Activated CD4-positive, alpha-beta T cell treated with anti-CD3 and anti-CD28 coated beads, Interleukin-2, Interleukin-6, amounts not matched to agents 100 ng/mL and 50 ng/mL, durations not matched to agents 16 hours and 8 hours (primary cell): Measurements from ENCODE around the gene ACKR2.

Experiments used
- DNase-seq: peaks from one replicate; pipeline ENCODE4 v3.0.0-alpha.2; 2020

The ACKR2 gene

DNA sequence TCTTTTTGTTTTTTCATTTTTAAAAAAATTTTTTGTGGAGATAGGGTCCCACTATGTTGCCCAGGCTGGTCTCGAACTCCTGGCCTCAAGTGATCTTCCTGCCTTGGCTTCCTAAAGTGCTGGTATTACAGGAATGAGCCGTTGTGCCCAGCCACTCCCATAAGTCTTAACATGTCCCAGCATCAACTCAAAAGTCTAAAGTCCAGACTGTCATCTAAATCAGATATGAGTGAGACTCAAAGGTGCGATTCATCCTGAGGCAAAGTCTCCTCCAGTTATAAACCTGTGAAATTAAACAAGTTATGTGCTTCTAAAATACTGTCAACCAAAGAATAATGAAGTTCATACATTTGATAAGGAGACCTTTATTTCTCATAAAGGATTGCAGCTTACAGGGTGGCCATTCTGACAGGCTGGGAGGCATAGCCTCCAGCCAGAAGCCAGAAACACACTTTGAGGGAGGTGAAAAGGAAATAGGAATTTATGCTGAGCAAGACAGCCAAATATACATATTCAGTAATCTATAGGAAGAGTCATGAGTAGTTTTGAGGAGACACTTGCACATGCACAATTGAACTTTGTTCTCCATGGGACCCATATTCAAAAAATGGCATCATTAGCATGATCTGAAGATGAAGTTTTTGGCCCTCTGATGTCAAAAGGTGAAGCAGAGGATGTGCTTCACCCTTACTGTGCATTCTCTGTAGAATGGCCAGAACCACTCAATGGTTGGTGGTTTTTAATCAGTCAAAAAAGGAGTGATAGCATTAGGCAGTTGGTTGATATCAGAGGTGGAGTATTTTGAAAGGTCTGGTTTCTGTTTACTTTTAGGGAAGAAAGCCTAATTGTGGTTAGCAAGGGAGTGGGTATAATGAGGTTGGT lies 85.7 kb downstream of the ACKR2 start:
- DNase-seq, result no peak

DNA sequence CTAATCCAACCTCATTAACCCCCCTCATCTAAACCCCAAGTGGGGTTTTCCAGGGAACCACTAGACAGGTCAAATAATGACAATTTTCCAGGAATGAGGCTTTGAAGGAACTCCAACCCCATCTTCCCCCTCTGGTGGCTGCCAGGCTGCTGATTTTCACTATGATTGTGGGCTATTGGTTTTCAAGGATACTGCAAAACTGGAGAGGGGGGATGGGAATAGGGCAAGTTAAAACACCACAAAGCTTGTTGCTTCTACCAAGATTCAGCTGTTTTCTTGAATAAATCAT lies 86.3 kb downstream of the ACKR2 start:
- no peak for DNase-seq

DNA sequence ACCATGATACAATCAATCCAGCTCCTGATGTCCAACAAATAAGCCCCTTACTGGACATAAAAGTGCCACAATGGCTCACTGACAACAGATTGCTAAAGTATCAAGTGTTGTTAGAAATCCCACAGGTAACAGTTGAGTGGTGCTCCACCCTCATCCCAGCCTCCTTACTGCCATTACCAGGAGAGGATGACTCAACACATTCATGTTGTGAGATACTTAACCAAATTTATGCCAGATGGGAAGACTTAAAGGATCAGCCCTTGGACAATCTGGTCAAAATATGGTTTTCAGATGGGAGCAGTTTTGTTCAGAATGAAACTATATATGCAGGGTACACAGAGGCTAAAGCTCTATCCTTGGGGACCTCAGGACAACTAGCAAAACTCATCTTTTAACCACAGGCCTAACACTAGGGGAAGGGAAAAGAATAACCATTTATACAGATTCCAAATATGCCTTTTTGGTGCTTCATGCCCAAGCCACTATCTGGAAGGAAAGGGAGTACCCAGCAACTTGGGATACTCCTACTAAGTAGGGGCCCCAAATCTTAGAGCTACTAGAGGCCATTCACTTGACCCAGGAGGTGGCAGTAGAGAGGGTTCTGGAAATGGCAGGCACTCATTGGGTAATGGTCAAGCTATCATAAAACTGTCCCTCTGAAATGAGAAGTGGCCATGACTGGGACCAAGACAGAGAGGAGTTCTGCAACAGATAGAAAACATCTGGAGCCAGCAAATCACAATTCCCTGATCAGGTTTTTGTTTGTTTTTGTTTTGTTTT lies 89.8 kb downstream of the ACKR2 start:
- DNase-seq, result no peak

DNA sequence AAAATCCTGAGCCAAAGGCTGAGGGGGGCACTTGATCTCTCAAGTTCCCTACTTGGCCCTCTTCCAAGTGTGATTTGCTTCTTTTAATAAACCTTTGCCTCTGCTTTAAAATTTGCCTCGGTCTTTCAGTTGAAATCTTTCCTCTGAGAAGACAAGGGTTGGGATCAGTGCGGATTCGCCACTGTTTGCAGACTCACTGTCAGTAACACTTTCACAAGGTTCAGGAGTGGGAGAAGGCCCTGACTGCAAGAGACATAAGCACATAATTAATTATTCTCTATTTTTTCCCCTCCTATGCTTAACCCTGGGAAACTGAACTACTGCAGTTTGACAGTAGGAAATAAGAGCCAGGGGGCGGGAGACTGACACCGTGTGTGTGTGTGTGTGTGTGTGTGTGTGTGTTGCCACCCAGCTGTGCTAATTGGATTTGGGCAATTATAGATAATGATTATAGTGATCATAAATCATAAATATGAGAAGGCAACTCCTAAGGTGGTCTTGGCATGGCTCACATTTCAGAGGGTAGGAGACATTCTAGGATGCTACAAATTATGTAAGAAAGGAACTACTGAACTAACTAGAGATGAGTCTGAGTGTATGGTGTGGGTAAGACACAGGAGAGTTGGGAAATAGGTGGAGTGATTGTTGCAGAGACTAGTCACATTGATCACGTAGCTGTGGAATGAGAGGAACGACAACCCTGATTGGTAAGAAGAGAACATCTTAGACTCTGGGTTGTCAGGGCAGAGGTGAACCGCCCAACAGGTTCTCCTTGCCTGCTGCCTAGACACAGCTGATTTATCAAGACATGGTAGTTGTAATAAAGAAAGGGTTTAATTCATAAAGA lies 91.2 kb downstream of the ACKR2 start:
- DNase-seq, result no peak

DNA sequence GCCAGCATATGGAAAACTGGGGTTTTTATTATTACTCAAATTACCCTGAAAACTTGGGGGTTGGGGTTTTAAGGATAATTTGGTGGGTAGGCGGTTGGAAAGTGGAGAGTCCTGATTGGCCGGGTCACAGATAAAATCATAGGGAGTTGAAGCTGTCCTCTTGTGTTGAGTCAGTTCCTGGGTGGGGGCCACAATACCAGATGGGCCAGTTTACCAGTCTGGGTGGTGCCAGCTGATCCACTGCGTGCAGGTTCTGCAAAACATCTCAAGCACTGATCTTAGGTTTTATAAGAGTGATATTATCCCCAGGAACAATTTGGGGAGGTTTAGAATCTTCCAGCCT lies 91.8 kb downstream of the ACKR2 start:
- peak; percentile 51 for DNase-seq

DNA sequence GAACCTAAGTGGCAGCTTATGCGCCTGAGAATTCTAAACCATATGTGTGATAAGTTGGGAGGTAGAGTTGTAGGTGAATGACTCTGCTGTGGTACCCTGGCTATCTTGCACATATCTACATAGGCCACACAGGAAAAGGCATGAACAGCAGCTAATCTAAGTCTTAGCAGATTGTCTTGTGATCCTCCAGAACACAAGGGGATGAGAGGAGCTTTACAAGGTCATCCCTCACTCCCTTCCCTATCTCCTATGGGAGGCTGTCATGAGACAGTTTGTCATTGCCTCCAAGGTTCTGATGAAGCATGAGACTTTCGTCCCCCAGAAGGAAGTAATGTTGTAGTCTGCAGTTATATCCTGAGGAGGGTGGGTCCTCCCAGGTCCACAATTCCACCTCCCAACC lies 93.0 kb downstream of the ACKR2 start:
- DNase-seq, result no peak

DNA sequence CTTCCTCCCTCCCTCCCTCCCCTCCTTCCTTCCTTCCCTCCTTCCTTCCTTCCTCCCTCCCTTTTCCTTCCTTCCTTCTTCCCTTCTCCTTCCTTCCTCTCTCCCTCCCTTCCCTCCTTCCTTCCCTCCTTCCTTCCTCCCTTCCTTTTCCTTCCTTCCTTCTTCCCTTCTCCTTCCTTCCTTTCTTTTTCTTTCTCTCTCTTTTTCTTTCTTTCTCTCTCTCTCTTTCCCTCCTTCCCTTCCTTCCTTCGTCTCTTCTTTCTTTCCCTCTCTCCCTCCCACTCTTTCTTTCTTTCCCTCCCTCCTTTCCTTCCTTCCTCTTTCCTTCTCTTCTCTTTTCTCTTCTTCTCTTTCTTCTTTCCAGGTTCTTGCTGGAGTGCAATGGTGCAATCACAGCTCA lies 94.8 kb downstream of the ACKR2 start:
- no peak for DNase-seq

DNA sequence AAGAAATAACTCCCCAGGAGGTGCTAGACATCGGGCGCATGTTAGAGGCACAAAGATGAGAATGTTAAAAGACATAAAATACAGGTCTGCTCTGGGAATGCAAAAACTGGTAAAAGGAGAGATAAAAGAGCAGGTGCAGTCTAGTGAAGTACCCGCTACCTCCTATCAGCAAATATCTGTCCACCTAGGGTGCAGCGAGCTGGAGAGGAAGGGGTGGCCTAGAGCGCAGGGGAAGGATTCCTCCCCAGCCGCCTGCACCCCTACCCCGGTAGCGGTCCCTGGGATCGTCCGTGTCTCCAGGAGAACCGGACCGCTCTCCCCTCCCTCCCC lies 96.5 kb downstream of the ACKR2 start:
- DNase-seq, result no peak

DNA sequence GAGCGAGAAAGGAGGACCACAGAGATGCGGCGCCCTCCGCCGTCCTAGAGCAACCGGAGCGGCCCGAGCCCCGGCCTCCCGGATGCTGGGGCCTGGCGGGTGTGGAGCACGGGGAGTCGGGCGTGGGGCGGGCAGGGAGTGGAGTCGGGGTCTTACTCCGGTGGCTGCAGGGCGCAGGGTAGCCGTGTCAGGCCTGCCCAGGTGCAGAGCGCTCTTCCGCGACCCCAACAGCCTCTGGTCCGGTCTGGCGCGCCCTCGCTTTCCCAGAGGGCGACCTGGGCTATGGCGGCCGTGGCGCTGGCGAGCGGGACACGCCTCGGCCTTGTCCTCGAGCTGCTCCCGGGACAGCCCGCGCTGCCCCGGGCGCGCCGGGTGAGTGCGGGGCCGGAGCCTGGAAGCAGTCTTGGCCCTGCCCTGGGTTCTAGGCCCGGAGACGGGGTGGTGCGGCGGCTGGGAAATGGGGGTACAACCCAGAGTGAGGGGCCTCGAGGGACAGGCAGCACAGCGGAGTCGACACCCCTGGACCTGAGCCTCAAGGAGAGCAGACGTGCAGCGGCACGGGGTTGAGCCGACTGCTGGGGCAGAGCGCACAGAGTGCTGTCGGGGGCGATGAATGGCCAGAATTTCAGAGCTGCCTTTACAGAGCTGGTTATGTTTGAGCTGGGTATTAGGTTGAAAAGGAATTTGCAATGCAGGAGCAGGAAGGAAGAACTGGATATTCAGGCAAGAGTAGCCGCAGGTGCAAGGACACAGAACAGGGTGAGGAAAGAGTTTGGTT lies 97.0 kb downstream of the ACKR2 start, which contains the start of gene ZNF662:
TSS of gene ZNF662 (plus strand) at position 73 of the 778 bp plus-strand sequence. CDS start 1,973 bp downstream, outside the sequence.
- DNase-seq, result no peak

DNA sequence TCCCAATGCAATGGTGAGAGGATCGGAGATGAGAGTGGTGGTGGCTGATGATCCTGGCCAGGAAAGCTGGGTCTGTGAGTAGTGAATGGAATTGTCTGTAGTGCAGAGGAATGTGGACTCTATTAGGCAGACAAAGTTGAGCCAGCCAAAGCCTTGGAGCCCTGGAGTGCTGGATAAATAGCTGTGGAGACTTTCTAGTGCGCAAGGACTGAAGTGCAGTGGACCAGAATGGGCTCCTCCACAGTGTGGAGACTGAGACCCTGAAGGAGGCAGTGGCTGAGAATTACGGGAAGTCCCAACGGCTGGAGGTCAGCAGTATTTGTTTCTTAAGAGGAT lies 97.6 kb downstream of the ACKR2 start:
- DNase-seq, result no peak

DNA sequence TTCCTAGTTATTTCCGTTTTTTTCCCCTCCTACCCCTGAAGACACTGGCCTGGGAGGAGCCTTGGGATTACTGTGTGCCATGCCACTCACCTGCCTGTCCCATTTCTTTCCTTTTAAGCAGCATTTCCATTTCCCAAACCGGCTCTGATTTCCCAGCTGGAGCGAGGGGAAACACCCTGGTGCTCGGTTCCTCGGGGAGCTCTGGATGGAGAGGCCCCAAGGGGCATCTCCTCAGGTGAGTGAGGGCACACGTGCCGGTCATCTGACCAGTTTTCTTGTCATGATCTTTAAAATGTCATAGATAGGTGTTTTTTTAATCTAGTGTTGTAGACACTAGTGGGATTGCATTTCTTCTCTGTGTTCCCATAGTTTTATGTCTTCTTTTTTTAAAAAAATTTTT lies 99.4 kb downstream of the ACKR2 start:
- no peak for DNase-seq

DNA sequence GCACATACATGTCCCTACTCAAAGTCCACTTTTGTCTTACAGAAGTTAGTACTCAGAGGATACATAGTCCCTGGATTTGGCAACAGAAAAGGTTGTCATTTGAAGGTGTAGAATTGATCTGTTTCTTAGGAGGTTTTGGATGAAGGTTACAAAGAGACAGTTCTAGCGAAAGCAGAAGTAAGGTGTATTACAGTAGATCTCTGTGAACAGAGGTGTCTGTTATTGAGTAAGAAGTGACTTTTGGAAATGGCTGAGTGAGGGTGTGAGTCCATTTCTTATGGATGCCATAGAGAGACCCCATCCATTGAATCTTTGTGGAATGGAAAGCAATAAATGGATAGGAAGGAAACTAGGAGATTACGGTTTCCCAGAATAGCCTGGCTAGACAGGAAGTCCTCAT lies 102.3 kb downstream of the ACKR2 start:
- DNase-seq, result no peak

DNA sequence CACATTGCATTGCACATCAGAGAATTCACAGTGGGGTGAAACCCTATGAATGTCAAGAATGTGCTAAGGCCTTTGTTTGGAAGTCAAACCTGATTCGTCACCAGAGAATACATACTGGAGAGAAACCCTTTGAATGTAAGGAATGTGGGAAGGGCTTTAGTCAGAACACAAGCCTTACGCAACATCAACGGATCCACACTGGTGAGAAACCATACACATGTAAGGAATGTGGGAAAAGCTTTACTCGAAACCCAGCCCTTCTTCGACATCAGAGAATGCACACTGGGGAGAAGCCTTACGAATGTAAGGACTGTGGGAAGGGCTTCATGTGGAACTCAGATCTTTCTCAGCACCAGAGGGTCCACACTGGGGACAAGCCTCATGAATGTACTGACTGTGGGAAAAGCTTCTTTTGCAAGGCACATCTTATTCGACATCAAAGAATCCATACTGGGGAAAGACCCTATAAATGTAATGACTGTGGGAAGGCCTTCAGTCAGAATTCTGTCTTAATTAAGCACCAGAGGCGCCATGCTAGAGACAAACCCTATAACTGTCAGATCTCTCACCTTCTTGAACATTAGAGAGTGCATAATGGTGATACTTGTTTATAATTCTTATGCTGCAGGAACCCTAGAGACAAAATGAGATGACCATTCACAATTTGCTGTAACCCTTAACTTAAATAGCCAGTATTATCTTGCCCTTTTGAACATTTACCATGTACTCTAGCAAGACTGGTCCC lies 105.7 kb downstream of the ACKR2 start:
- DNase-seq, result no peak
